HAP-1 (cell line): ENCODE data around the gene PRCP.
A peak's percentile ranks its signal among the peaks of the same experiment; 100 is the strongest.

ENCODE experiments used
- DNase-seq, 2 experiments: peaks; one replicate each; pipeline ENCODE4 v3.0.0-alpha.2; 2016 to 2020; ENCODE audit warnings: low spot score in 2 of 2
- H3K27me3 ChIP-seq: fragments of 250-450 bp; sonication (Bioruptor Pico); 2 replicates; pipeline ENCODE4 v1.5.1; 2020; ENCODE audit warnings: low read depth, mild to moderate bottlenecking, moderate library complexity
- H3K36me3 ChIP-seq: fragments of 250-450 bp; sonication (Bioruptor Pico); replicated peaks from 2 replicates; pipeline ENCODE4 v1.5.1; 2020; ENCODE audit warnings: mild to moderate bottlenecking
- H3K4me1 ChIP-seq: fragments of 250-450 bp; sonication (Bioruptor Pico); 2 replicates; pipeline ENCODE4 v1.5.1; 2020; ENCODE audit warnings: mild to moderate bottlenecking
- H3K4me3 ChIP-seq: fragments of 250-450 bp; sonication (Bioruptor Pico); 2 replicates; pipeline ENCODE4 v1.5.1; 2020; ENCODE audit warnings: mild to moderate bottlenecking, moderate library complexity
- H3K9me3 ChIP-seq: fragments of 250-450 bp; sonication (Bioruptor Pico); 2 replicates; pipeline ENCODE4 v1.5.1; 2020; ENCODE audit warnings: mild to moderate bottlenecking, moderate library complexity
- in situ Hi-C: fragments of 300-500 bp; cut with MboI; formaldehyde crosslinking; loops from 3 replicates; pipeline ENCODE4 v1.14.3; 2020; ENCODE audit warnings: low sequenced_read_pairs, inconsistent platforms, mixed read lengths

Gene PRCP

DNA sequence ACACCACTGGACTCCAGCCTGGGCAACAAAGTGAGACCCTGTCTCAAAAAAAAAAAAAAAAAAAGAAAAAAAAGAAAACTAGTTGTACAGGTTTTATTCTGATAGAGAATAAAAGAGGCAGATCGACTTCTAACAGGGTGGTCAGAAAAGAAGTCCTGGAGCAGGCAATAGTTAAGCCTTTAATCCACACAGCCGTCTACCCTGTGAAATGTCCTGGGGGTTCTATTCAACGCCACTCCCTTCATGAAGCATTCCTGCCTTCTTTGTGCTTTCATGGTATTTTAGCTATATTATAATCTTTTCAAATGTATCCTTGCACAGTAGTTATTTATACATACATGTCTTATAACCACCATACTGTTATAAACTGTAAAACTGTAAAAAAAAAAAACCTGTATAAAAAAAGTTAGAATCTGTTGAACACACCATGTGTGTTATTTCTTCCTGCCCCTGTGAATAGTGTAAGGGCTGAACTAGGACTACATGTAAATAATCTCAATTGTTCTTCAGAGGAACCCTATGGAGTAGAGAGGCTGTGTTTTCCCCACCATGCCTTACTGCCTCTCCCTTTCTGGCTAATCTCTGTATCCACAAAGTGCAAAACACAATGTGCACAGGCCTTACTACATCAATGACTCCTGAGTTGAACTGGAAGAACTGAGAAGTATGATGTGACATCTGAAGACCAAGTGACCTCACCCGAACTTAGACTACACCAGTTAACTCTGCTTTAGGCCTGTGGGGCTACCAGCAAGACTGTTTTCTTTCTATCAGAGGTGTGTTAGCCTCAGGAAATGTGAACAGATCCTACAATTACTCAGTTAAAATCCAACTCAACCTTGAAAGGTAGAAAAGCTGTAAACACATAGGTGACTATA is 25.3 kb downstream of the PRCP start:
- H3K27me3 ChIP-seq, result no peaks in the 10 kb centered on the region
- no peaks in the 10 kb centered on the region for H3K36me3 ChIP-seq
- in situ Hi-C loops, result loop anchor here (25.0 kb wide), 1 partner anchor 937 kb away; no protein-coding TSS in a partner anchor
- H3K4me3 ChIP-seq, result no peak overlapping the region
- peaks cover 34% of the 10 kb centered on the region for H3K4me1 ChIP-seq
- DNase-seq, result peak; percentile 47 to 75
- peaks cover 5% of the 10 kb centered on the region; the same call in 1 of the 2 replicates for H3K9me3 ChIP-seq

- Histone ChIP-seq H3K27me3 (no peaks in the 10 kb centered on the region), H3K36me3 (no peaks in the 10 kb centered on the region), H3K4me3 (no peak overlapping the region), H3K4me1 (peaks cover 34% of the 10 kb centered on the region), H3K9me3 (peaks cover 5% of the 10 kb centered on the region; the same call in 1 of the 2 replicates)
- in situ Hi-C loops, result loop anchor here (25.0 kb wide), 1 partner anchor 938 kb away; no protein-coding TSS in a partner anchor
- no peak for DNase-seq
These were observed 26.3 kb downstream of the PRCP start for GRCh38 chr11:82873919-82874333.

DNA sequence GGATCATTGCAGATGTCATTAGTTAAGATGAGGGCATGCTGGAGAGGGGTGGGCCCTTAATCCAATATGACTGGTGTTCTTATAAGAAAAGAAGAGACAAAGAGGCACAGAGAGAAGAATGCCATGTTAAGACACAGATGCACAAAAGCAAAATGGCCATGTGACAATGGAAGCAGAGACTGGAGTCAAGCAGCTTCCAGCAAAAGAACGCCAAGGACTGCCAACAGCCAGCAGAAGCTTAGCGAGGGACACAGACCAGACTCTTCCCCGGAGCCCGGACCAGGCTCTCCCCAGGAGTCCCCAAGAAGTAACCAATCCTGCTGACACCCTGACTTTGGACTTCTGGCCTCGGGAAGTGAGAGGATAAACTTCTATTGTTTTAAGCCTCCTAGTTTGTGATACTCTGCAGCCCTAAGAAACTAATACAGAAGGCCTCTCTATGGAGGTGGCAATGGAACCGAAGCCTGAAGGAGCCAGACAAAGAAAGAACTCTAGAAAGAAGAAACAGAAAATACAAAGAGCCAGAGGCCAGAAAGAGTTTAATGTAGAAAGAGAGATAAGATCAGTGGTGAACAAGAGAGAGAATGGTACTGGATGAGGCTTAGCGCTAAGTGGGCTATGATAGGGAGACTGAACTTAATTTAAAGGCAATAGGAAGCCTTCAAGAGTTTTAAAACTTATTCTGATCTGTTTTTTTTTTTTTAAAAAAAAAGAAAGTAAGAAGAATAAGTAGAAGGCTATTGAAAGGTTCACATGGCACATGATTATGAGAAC is 27.7 kb downstream of the PRCP start:
- H3K27me3 ChIP-seq, result no peaks in the 10 kb centered on the region
- H3K9me3 ChIP-seq, result peaks cover 3% of the 10 kb centered on the region; the same call in 1 of the 2 replicates
- peaks cover 34% of the 10 kb centered on the region for H3K4me1 ChIP-seq
- in situ Hi-C loops, result loop anchor here (25.0 kb wide), 1 partner anchor 940 kb away; no protein-coding TSS in a partner anchor
- DNase-seq, result peak; percentile 33 to 94
- H3K4me3 ChIP-seq, result no peak overlapping the region
- H3K36me3 ChIP-seq, result no peaks in the 10 kb centered on the region

GRCh38 chr11:82871646-82872045 is 28.6 kb downstream of the PRCP start:
- Histone ChIP-seq H3K36me3 (no peaks in the 10 kb centered on the region), H3K27me3 (no peaks in the 10 kb centered on the region), H3K9me3 (no peaks in the 10 kb centered on the region), H3K4me3 (no peak overlapping the region), H3K4me1 (peaks cover 34% of the 10 kb centered on the region)
- DNase-seq, result no peak
- in situ Hi-C loops, result loop anchor here (25.0 kb wide), 1 partner anchor 941 kb away; no protein-coding TSS in a partner anchor

DNA sequence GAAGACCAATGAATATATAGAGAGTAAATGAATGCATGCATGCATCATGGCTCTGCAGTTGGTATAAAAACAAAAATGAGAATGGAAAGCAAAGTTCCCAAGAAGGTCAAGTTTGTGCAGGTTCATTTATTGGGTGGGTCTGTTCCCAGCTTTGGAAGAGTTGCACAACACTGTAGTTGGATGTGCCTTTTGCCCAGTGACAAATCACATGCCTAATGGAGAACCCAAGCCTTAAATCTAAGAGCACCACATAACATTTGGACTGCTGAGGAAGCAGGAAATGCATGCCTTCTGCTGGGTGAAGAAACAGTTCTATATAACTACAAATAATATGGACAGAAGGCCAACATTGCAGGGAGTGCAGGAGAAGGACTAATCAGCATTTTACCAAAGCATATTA is 30.6 kb downstream of the PRCP start:
- Histone ChIP-seq H3K27me3 (no peaks in the 10 kb centered on the region), H3K36me3 (no peaks in the 10 kb centered on the region), H3K9me3 (no peaks in the 10 kb centered on the region), H3K4me3 (no peak overlapping the region), H3K4me1 (peaks cover 26% of the 10 kb centered on the region)
- DNase-seq, result no peak
- in situ Hi-C loops, result loop anchor here (5.0 to 25.0 kb wide), 2 partner anchors 147 to 943 kb away; no protein-coding TSS in a partner anchor

- no peaks in the 10 kb centered on the region for H3K9me3 ChIP-seq
- no peak overlapping the region for H3K4me3 ChIP-seq
- peak; percentile 87 to 93 for DNase-seq
- peaks cover 14% of the 10 kb centered on the region for H3K4me1 ChIP-seq
- in situ Hi-C loops, result loop anchor here (5.0 to 25.0 kb wide), 2 partner anchors 145 to 945 kb away; no protein-coding TSS in a partner anchor
- no peaks in the 10 kb centered on the region for H3K27me3 ChIP-seq
- no peaks in the 10 kb centered on the region for H3K36me3 ChIP-seq
These were observed 32.6 kb downstream of the PRCP start for GRCh38 chr11:82867495-82868082.

- Histone ChIP-seq H3K27me3 (no peaks in the 10 kb centered on the region), H3K4me1 (peaks cover 9% of the 10 kb centered on the region), H3K4me3 (no peak overlapping the region), H3K36me3 (no peaks in the 10 kb centered on the region), H3K9me3 (no peaks in the 10 kb centered on the region)
- in situ Hi-C loops, result loop anchor here (5.0 to 25.0 kb wide), 2 partner anchors 144 to 946 kb away; no protein-coding TSS in a partner anchor
- no peak for DNase-seq
These were observed 34.4 kb downstream of the PRCP start for GRCh38 chr11:82865841-82866240.

DNA sequence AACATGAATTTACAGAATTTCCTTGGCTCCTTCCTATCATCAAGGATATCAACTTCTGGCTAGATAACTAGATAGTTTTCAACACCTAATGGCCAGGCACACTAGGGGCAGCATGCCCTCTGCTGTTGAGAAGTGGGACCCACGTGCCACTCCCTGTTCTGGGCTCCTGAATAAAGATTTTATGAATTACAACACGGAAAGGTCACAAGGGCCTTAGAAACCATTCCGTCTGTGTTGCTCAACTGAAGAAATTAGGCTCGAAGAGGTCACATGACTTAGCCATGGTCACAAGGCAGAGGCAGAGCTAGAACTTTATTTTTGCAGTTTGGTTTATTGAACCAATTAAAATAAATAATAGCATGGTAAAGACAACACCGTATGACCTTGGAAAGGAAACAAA is 36.0 kb downstream of the PRCP start:
- Histone ChIP-seq H3K9me3 (no peaks in the 10 kb centered on the region), H3K27me3 (no peaks in the 10 kb centered on the region), H3K36me3 (no peaks in the 10 kb centered on the region), H3K4me3 (no peak overlapping the region), H3K4me1 (peaks cover 10% of the 10 kb centered on the region)
- in situ Hi-C loops, result loop anchor here (25.0 kb wide), 1 partner anchor 948 kb away; no protein-coding TSS in a partner anchor
- peak; percentile 66 to 69 for DNase-seq

DNA sequence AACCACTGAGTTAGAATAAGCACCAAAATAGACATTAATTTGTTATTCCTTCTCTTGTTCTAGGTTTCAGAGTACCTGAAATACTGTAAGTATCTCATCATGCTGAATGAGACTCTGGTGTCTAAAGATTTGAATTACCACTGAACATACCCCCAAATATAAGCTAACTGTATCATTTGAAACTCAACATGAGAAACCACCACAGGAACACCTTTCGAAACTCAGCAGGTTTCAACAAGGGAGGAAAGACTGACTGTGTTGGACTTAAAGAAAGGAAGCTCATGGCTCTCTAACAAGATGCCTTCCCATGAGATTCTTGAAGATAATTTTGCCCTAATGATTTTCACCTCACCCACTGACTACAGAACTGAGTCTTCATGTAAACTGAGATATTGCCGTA is 37.0 kb downstream of the PRCP start:
- Histone ChIP-seq H3K9me3 (no peaks in the 10 kb centered on the region), H3K4me1 (peaks cover 17% of the 10 kb centered on the region), H3K27me3 (no peaks in the 10 kb centered on the region), H3K36me3 (no peaks in the 10 kb centered on the region), H3K4me3 (no peak overlapping the region)
- in situ Hi-C loops, result loop anchor here (25.0 kb wide), 1 partner anchor 949 kb away; no protein-coding TSS in a partner anchor
- no peak for DNase-seq

- in situ Hi-C loops, result loop anchor here (25.0 kb wide), 1 partner anchor 950 kb away; no protein-coding TSS in a partner anchor
- H3K4me3 ChIP-seq, result no peak overlapping the region
- no peaks in the 10 kb centered on the region for H3K36me3 ChIP-seq
- no peaks in the 10 kb centered on the region for H3K9me3 ChIP-seq
- DNase-seq, result no peak
- H3K27me3 ChIP-seq, result no peaks in the 10 kb centered on the region
- peaks cover 17% of the 10 kb centered on the region for H3K4me1 ChIP-seq
These were observed 37.9 kb downstream of the PRCP start for GRCh38 chr11:82862379-82862778.

DNA sequence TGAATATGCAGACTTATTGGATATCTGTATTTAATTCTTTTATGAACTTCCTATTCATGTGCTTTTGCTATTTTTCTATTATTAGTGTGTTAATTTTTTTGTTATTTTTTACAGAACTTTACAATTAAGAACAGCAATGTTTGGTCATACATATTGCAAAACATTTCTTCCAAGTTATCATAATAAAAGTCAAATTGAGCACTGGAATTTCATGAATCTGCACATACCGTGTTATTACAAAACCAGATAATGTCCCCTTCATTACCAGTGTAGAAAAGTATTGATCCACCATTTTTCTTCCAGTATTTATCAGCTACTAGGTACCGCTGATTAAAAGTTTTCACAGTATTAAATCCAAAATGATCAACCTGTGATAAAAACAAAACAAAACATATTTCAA is 40.5 kb downstream of the PRCP start:
- in situ Hi-C loops, result loop anchor here (25.0 kb wide), 1 partner anchor 953 kb away; no protein-coding TSS in a partner anchor
- Histone ChIP-seq H3K36me3 (no peaks in the 10 kb centered on the region), H3K4me3 (no peak overlapping the region), H3K9me3 (no peaks in the 10 kb centered on the region), H3K4me1 (peaks cover 17% of the 10 kb centered on the region), H3K27me3 (no peaks in the 10 kb centered on the region)
- no peak for DNase-seq

DNA sequence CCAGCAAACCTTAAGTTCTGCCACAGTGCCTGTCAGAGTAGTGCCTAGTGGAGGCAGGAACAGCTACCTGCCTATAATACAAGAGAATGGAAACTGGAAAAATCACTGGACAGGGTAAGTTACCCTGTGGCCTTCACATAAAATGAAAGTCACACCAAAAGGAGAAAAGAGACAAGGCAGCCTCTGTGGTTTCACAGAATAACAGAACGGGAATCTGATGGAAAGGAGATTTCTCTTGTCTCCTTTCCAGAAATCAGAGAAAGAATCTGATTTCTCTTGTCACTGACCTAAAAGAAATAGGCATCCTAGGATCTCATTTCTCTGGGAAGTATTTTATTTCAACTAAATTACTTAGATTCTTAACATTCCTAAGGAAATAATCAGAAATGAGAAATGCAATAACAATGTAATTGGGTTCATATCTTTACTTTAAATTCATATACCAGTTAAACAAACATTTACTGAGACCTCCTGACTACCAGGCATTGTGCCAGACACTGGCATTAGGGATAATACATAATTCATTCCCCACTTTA is 41.6 kb downstream of the PRCP start:
- peak; percentile 10 to 14 for DNase-seq
- H3K4me1 ChIP-seq, result peaks cover 11% of the 10 kb centered on the region
- H3K27me3 ChIP-seq, result no peaks in the 10 kb centered on the region
- H3K9me3 ChIP-seq, result no peaks in the 10 kb centered on the region
- no peak overlapping the region for H3K4me3 ChIP-seq
- in situ Hi-C loops, result loop anchor here (25.0 kb wide), 1 partner anchor 954 kb away; no protein-coding TSS in a partner anchor
- H3K36me3 ChIP-seq, result no peaks in the 10 kb centered on the region

DNA sequence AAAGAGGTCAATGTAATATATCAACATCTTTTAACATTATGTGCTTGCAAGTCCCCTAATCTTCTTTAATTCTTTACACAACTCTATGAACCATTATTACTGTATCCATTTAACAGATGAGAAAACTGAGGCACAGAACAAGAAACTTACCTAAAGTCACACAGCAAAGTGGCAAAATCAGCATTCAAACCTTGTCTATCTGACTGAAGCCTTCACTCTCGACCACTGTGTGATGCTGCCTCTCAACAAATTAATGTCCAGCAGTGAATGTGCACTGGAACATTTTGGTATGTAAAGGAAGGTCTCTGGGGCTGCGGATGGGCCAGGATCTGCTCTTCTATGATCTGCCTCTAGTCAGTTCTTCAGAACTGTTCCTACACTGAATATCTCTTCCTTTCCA is 42.1 kb downstream of the PRCP start:
- H3K4me3 ChIP-seq, result no peak overlapping the region
- in situ Hi-C loops, result loop anchor here (25.0 kb wide), 1 partner anchor 954 kb away; no protein-coding TSS in a partner anchor
- H3K36me3 ChIP-seq, result no peaks in the 10 kb centered on the region
- no peaks in the 10 kb centered on the region for H3K9me3 ChIP-seq
- peaks cover 11% of the 10 kb centered on the region for H3K4me1 ChIP-seq
- DNase-seq, result no peak
- H3K27me3 ChIP-seq, result no peaks in the 10 kb centered on the region
